Keratinocyte (primary cell): ENCODE measurements around the gene MCM3AP. TPM values are rescaled to one million over a fixed set of nuclear protein-coding genes. Genes with fewer than 3 reads are reported as not detected.

Experiments used
- DNase-seq: peaks from one replicate; pipeline ENCODE4 v3.0.0-alpha.2; 2011; ENCODE audit warnings: low read depth, missing footprints, low spot score
- FAIRE-seq: peaks from 2 replicates; lab custom pipeline; 2011; peaks lifted over from hg19 to GRCh38; lab: Jason Lieb, UNC
- H2AFZ ChIP-seq: 2 replicates; pipeline ENCODE4 v1.6.0; 2012; ENCODE audit warnings: low read length, control low read depth, inconsistent platforms; ENCODE audit not compliant: control insufficient read depth
- H3K27ac ChIP-seq: 2 replicates; pipeline ENCODE4 v1.5.1; 2011; ENCODE audit warnings: low read length; ENCODE audit not compliant: control insufficient read depth, insufficient read depth
- H3K27me3 ChIP-seq: 3 replicates; pipeline ENCODE4 v1.6.0; 2011; ENCODE audit warnings: low read length; ENCODE audit not compliant: control insufficient read depth, insufficient read depth; ENCODE audit errors: extremely low read depth
- H3K36me3 ChIP-seq, 2 experiments: 2 replicates in 1 of 2; 3 replicates in 1 of 2; pipeline ENCODE4 v1.5.1; 2011; ENCODE audit warnings: low read length in 2 of 2, mild to moderate bottlenecking in 1 of 2; ENCODE audit not compliant: control insufficient read depth in 2 of 2, insufficient read depth in 2 of 2; ENCODE audit errors: extremely low read depth in 1 of 2
- H3K4me1 ChIP-seq: 3 replicates; pipeline ENCODE4 v1.5.1; 2011; ENCODE audit warnings: low read length; ENCODE audit not compliant: control insufficient read depth, insufficient read depth; ENCODE audit errors: extremely low read depth
- H3K4me2 ChIP-seq: 3 replicates; pipeline ENCODE4 v1.6.0; 2011; ENCODE audit warnings: low read depth, low read length; ENCODE audit not compliant: control insufficient read depth, insufficient read depth; ENCODE audit errors: extremely low read depth
- H3K4me3 ChIP-seq, 3 experiments: fragments of 200-600 bp in 1 of 3; sonication (generic) in 1 of 3; 2 replicates in 2 of 3; 3 replicates in 1 of 3; pipeline ENCODE4 v1.5.1; 2011 to 2016; ENCODE audit warnings: low read length in 3 of 3, mild to moderate bottlenecking in 3 of 3, control low read depth in 2 of 3, inconsistent platforms in 1 of 3, low read depth in 1 of 3, mixed read lengths in 1 of 3, mixed run types in 1 of 3, moderate library complexity in 1 of 3; ENCODE audit not compliant: control insufficient read depth in 2 of 3, insufficient read depth in 2 of 3; ENCODE audit errors: extremely low read depth in 1 of 3
- H3K79me2 ChIP-seq: 2 replicates; pipeline ENCODE4 v1.6.0; 2012; ENCODE audit warnings: low read length; ENCODE audit not compliant: control insufficient read depth, insufficient read depth
- H3K9ac ChIP-seq: 3 replicates; pipeline ENCODE4 v1.6.0; 2011; ENCODE audit warnings: low read length; ENCODE audit not compliant: control insufficient read depth, insufficient read depth; ENCODE audit errors: extremely low read depth
- H3K9me1 ChIP-seq: 3 replicates; pipeline ENCODE4 v1.6.0; 2011; ENCODE audit warnings: low read length; ENCODE audit not compliant: control insufficient read depth, insufficient read depth; ENCODE audit errors: extremely low read depth
- H3K9me3 ChIP-seq: 2 replicates; pipeline ENCODE4 v1.5.1; 2012; ENCODE audit warnings: low read depth, low read length; ENCODE audit not compliant: control insufficient read depth
- H4K20me1 ChIP-seq: 3 replicates; pipeline ENCODE4 v1.6.0; 2011; ENCODE audit warnings: low read length; ENCODE audit not compliant: control insufficient read depth, insufficient read depth; ENCODE audit errors: extremely low read depth
- CTCF ChIP-seq, 3 experiments: IDR thresholded peaks in 1 of 3; conservative IDR thresholded peaks in 1 of 3; optimal IDR thresholded peaks in 1 of 3; 2 replicates in 2 of 3; 3 replicates in 1 of 3; pipeline versions ENCODE3 to v1.5.1; 2011; ENCODE audit warnings: low read length in 3 of 3, mild to moderate bottlenecking in 3 of 3, moderate library complexity in 2 of 3, control low read depth in 1 of 3, inconsistent platforms in 1 of 3; ENCODE audit not compliant: insufficient read depth in 2 of 3; ENCODE audit errors: extremely low read depth in 1 of 3
- EZH2 ChIP-seq: IDR thresholded peaks from one replicate; pipeline ENCODE4 v1.6.1; 2012; ENCODE audit warnings: inconsistent platforms, mild to moderate bottlenecking, low read length, moderate library complexity
- dilution Hi-C: fragments of 300-500 bp; cut with MboI; formaldehyde crosslinking; loops from one replicate; pipeline ENCODE4 v1.7.0; 2020; ENCODE audit warnings: low sequenced_read_pairs; ENCODE audit not compliant: extremely low pct_ligation_motif_present
- polyA plus RNA-seq, 5 experiments: library from polyadenylated mRNA; depleted of rRNA in 3 of 5; stranded (reverse) in 3 of 5; stranded (forward) in 1 of 5; unstranded in 1 of 5; fragments of >200 nt; gene quantifications; 1 replicate in 1 of 5; 2 replicates in 3 of 5; 3 replicates in 1 of 5; pipeline versions ENCODE4 v1.2.1 to v1.2.3, GENCODE V29; 2011 to 2012; ENCODE audit warnings: missing spikeins in 2 of 5, low read depth in 1 of 5, low replicate concordance in 1 of 5

The MCM3AP gene
- polyA plus RNA-seq, 1 donor (not counting 4 experiments of a cell fraction or from before 2014, with no cell fraction given) = 34.3 TPM

- Histone ChIP-seq H3K9ac (peak overlapping the region; percentile 89), H3K4me3 (peak overlapping the region; percentile 51 to 84 (median 62)), H4K20me1 (no peaks in the 10 kb centered on the region), H3K27ac (peak overlapping the region; percentile 72), H3K4me1 (peaks cover 21% of the 10 kb centered on the region), H3K36me3 (peaks cover 6 to 21% of the 10 kb centered on the region in 2 experiments), H3K9me1 (no peaks in the 10 kb centered on the region), H2AFZ (peak overlapping the region; percentile 95), H3K27me3 (no peaks in the 10 kb centered on the region), H3K4me2 (peak overlapping the region; percentile 75), H3K9me3 (no peaks in the 10 kb centered on the region), H3K79me2 (peaks cover 43% of the 10 kb centered on the region)
- dilution Hi-C loops = no loop called here
- no peak for TF ChIP-seq CTCF (optimal IDR thresholded peaks at IDR 0.05 in 1 of 3, IDR thresholded peaks at IDR 0.05 in 1 of 3, conservative IDR thresholded peaks at IDR 0.05 in 1 of 3; ENCODE audit: extremely low read depth in 1 of 3, insufficient read depth in 2 of 3, low read length in 3 of 3)
- TF ChIP-seq EZH2 = no peak
- DNase-seq (no peak), FAIRE-seq (no peak)
Measured at GRCh38 chr21:46286648-46287002, 1.2 kb upstream of the MCM3AP start.

- Histone ChIP-seq H3K4me2 (peak within 1 kb of the TSS; percentile 85), H3K4me3 (peak within 1 kb of the TSS; percentile 51 to 84 (median 62)), H2AFZ (peak within 1 kb of the TSS; percentile 95), H3K9me1 (no peaks in the 10 kb centered on the region), H3K36me3 (peaks cover 5 to 25% of the 10 kb centered on the region in 2 experiments), H3K9me3 (no peaks in the 10 kb centered on the region), H3K9ac (peak within 1 kb of the TSS; percentile 89), H4K20me1 (no peaks in the 10 kb centered on the region), H3K27me3 (no peaks in the 10 kb centered on the region), H3K4me1 (peaks cover 21% of the 10 kb centered on the region), H3K27ac (peak within 1 kb of the TSS; percentile 72), H3K79me2 (peaks cover 50% of the 10 kb centered on the region)
- peak; percentile 23 for DNase-seq
- no peak for FAIRE-seq
- dilution Hi-C loops = no loop called here
- TF ChIP-seq CTCF (optimal IDR thresholded peaks at IDR 0.05 in 1 of 3, IDR thresholded peaks at IDR 0.05 in 1 of 3, conservative IDR thresholded peaks at IDR 0.05 in 1 of 3; ENCODE audit: extremely low read depth in 1 of 3, insufficient read depth in 2 of 3, low read length in 3 of 3) = peak; percentile 32 to 56 (median 32)
- no peak for TF ChIP-seq EZH2
Measured at GRCh38 chr21:46285761-46286647, 593 bp upstream of the MCM3AP start, which contains the start of gene YBEY. TSS of gene YBEY (plus strand) at chr21:46286342. CDS start at chr21:46286914, 572 bp downstream.
